HG03045 (cell line): ENCODE results near the gene ATG7.
"Not testable (repeated sequence)": the region's sequence is repeated elsewhere in the genome, so short reads cannot be mapped to it uniquely, and the experiment has no call there.

Source experiments
- ATAC-seq: cut with Tn5 transposase; IDR thresholded peaks from one replicate; pipeline ENCODE4 v1.9.1; 2021; ENCODE audit warnings: mild to moderate bottlenecking, moderate library complexity; ENCODE audit not compliant: unreplicated experiment

The ATG7 gene

GRCh38 chr3:11581237-11582190 is 309.3 kb downstream of the ATG7 start:
- no peak for ATAC-seq

- peak; percentile 61 for ATAC-seq
Measured at GRCh38 chr3:11582191-11582968, 310.2 kb downstream of the ATG7 start.

DNA sequence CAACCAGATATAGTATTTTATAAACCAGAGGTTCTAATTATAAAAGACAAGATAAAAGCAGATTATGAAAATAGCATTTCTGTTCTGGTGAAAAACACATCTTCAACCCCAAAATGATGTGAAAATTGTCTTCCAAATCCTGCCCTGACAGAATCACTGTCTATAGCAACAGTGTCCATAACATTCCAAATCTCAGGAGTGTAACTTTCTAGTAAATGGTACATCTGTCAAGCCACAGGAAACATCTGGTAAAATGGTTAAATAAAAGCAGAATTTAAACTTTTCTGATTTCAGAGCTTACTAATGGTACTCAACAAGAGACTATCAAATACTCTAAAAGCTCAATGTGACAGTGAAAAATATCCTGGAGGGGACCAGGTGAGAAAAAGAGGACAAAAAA is 311.0 kb downstream of the ATG7 start:
- ATAC-seq: no peak

GRCh38 chr3:11583638-11584046 is 311.4 kb downstream of the ATG7 start:
- ATAC-seq: no peak

GRCh38 chr3:11584570-11584969 is 312.4 kb downstream of the ATG7 start:
- no peak for ATAC-seq

GRCh38 chr3:11587766-11588165 is 315.6 kb downstream of the ATG7 start:
- ATAC-seq: no peak

DNA sequence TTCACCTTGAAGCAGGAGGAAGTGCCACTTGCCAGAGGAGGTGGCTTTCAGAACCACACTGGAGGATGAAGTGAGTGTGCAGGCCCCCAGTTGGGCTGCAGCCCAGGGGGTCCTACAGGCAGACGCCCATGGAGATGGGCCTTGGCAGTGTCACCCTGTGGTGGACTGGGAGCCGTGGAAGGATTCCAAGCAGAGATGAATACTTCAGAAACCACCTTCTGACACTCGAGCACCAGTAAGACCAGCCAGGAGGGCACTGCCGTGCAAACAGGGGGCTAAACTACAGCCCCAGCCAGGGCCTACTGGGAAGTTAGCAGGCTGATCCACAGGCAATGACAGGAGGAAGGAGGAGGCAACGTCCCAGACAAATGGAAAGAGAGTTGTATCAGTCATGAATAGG is 316.1 kb downstream of the ATG7 start:
- no peak for ATAC-seq

DNA sequence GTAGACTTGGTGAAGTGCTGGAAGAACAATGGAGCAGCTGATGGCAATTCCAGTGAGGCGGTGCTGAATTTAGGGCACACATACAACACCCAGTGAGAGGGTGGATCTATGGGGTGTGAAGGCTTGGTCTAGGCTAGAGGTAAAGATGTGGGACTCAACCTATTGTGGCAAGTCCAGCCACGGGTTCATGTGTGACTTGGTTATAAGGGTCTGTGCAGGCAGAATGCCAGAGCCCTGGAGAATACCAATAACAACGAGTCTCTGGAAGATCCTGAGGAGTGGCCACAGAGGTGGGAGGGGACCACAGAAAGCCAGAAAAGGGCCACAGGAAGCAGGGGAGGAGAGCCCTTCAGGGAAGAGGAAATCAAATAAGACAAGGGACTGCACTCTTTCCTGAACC is 316.6 kb downstream of the ATG7 start:
- no peak for ATAC-seq

- ATAC-seq: no peak
Measured at GRCh38 chr3:11589706-11590105, 317.5 kb downstream of the ATG7 start.

DNA sequence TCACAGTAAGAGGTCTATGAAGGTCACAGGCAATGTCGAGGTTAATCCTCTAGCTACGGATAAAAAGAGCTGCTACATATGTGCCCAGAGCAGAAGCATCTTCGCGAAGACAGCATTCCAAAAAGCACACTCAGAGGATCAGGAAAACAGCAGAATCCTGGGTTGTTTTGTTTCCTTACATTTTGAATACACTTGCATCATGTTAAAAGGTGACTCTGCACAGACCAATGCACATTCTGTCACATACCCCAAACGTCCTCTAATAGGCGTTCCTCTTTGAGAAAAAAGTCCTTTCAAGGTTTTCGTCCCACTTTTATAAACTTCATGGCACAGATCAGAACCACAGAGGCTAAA is 318.8 kb downstream of the ATG7 start:
- no peak for ATAC-seq

GRCh38 chr3:11591391-11592282 is 319.4 kb downstream of the ATG7 start:
- ATAC-seq: no peak

GRCh38 chr3:11592445-11593298 is 320.5 kb downstream of the ATG7 start:
- no peak for ATAC-seq

DNA sequence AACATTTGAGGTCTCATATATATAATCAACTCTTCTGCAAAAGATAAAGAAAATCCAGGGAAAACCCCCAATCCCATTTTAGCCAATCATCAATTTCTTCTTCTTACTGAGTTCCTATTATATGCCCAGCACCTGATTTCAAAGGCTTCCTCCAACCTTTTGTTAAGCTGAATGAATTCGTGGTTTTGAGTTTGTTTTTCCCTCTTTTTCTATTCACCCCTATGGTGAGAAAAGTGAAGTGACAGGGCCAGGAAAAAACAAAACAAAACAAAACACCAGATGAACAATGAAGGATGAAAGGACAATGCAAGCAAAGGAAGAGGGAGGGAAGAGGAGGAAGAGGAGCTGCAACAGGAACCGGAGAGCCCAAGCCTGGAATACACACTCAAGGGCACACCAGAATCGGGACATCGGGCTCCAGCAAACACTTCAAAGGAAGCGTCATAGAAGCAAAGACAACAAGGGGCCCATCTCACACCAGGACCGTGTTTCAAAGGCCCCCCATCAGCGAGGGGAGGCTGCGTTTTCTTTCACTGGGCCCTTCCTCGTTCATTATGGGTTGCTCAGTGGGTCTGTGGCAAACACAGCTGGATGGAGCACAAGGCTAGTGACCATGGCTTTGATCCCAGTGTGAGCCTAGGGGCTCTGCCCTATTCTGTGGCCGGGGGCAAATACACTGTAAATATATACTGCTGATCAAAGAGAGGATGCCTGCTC is 321.3 kb downstream of the ATG7 start:
- no peak for ATAC-seq

- ATAC-seq: not testable (repeated sequence)
Measured at GRCh38 chr3:11595024-11595423, 322.8 kb downstream of the ATG7 start.

DNA sequence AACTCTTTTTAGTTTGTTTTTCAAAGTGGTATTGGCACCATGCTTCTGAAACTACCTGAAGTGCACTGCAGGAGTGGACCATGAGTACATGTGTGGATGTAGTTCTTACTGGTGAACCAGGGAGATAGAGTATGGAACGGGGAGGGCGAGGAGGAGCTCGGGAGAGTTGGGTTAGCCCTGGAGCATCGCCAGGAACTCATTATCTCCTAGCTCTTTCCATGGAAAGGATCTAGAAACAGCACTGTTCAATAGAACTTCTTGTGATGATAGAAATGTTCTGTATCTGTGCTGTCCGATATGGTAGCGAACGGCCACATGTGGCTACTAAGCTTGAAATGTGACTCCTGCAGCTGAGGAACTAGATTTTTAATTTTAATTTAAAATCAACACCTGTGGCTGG is 324.2 kb downstream of the ATG7 start:
- no peak for ATAC-seq

- ATAC-seq: no peak
Measured at GRCh38 chr3:11600501-11601282, 328.5 kb downstream of the ATG7 start.

- ATAC-seq: peak; percentile 89
Measured at GRCh38 chr3:11601446-11602238, 329.4 kb downstream of the ATG7 start.
